CD1c-positive myeloid dendritic cell (primary cell): ENCODE measurements around the gene TOR1AIP2.

Experiments used
- DNase-seq: peaks from one replicate; pipeline ENCODE4 v3.0.0-alpha.2; 2016; ENCODE audit errors: extremely low spot score

The TOR1AIP2 gene

DNA sequence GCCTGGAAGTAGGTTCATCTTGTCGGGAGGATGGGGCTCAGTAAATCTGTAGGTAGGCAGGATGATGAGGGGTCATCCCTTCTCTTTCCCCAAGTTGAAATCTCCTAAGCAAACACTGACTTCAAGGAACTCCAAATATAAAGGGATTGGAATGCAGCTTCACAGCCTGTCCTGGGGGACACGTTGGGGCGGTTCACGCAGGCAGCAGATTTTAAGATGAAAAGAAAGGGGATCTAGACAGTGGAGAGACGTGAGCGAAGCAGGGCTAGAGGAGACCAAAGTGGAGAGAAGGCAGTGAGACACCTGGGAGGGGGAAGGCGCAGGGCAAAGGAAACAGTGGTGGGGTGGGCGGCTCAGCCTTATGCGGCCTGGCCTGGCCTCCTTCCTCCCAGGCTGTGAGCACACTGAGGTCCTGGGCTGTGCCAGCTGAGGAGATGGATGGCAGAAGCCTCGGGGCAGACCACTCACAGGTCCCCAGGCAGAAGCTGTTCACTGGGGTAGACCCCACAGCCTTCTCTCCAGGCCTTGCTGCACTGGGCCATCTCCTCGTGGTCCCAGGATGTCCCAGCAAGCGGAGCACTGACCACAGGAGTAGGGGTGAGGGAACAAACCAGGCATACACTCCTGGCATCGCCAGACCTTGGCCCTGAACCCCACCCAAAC is 51.7 kb downstream of the TOR1AIP2 start:
- no peak for DNase-seq

DNA sequence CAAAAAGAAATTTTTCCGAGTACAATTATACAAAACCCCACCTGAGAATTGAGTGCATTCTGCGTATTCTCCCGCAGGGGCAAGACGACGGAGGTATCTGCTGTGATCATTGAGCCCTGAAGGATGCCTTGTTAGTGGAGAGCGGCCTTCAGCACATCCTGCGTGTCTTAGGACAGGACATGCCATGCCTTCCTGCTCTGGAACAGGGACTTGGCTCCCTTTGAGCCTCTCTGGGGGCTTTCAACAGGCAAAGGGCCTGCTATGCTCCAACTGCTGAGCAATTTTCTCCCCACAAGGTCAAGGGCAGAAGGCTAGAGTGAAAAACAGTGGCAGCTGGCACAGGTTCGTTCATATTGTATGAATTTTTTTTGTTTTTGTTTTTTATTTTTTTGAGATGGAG is 52.4 kb downstream of the TOR1AIP2 start:
- DNase-seq: no peak

DNA sequence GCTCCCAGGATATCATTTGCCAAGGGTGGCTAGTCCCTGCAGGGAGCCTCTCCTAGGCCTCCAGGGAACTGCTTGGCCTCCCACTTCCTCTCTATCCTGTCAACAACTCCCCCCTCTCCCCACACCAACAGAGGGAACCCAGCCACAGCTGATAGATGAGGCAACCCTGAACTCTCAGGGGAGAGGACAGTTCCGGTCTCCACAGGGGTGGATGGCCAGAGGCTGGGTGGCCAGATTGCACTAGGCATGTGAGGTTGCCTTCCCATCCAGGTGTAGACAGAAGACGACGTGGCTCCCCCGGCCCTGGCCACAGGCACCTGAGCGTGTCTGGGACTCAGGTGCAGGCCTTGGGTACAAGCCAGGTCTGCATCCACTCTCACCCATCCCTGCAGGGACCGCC is 53.3 kb downstream of the TOR1AIP2 start:
- peak; percentile 2 for DNase-seq

DNA sequence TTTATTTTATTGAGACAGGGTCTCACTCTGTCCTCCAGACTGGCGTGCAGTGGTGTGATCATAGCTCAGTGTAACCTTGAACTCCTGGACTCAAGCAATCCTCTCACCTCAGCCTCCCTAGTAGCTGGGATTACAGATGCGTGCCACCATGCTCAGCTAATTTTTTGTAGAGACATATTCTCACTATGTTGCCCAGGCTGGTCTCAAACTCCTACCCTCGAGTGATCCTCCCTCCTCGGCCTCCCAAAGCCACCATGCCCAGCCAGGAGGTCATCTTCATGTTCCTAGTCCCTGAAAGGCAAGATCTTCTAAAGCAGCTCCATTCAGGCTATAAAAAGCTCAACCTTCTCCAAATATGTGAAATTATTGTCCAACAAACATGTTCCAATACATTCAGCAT is 53.9 kb downstream of the TOR1AIP2 start:
- DNase-seq: no peak

DNA sequence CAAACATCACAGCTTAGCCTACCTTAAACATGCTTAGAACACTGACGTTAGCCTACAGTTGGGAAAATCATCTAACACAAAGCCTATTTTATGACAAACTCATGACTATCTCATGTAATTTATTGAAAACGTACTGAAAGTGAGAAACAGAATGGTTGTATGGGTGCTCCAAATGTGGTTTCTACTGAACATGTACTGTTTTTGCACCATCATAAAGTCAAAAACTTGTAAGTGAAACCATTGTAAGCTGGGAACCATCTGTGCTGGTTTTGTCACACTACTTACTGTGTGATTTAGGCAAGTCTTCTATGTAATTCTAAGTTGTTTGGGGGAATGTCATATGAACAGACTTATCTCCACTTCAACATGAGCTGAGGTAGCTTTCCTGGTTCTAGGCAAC is 55.5 kb downstream of the TOR1AIP2 start:
- DNase-seq: no peak

DNA sequence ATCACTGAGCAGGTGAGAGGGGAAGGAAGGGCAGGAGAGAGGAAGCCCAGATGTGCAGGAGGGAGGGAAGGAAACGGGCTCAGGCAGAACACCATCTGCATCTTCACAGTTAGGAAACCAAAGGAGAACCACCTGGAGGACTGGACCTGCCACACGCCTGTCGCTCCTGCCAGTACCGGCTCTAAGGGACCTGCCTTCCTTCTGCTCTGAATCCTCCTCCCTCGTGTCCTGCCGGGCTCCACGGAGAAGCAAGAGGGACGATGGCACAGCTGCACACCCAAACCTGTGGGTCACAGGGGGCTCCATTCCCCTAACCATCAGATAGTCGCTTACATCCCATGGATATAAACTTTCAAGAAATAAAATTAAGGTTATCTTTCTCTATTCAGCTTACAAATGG is 56.1 kb downstream of the TOR1AIP2 start:
- no peak for DNase-seq

DNA sequence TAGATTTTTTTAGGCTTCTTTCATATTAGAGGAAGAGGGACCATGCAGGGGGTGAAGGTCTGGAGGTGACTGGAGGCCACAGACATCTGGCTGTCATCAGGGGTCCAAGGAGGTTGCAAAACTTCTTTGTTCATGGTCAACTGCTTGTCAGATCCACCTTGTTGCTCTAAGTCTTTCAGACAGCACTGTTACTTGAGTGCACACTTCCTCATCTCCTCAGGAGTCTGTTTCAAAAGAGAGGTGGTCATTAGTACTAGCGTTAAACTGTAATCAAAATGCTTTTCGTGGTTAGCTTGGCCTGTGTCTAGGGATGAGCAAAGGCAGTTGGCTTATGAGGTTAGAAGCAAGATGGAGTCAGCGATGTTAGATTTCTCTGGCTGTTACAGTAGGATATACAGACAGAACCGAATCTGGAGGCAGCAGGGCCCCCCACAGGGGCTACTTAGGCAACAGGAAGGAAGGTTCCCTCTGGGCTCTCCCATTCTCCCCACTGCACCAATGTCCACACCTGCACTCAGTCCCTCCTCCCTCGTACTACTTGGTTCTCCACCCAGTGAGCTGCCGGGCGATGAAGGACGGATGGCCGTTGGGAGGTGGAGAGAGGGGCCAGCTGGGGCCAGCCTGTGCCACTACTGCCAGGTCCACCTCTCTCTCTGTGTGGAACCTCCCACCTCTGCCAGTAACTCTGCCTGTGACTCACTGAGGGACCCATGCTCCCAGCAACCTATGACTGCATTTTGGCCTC is 57.2 kb downstream of the TOR1AIP2 start:
- no peak for DNase-seq

DNA sequence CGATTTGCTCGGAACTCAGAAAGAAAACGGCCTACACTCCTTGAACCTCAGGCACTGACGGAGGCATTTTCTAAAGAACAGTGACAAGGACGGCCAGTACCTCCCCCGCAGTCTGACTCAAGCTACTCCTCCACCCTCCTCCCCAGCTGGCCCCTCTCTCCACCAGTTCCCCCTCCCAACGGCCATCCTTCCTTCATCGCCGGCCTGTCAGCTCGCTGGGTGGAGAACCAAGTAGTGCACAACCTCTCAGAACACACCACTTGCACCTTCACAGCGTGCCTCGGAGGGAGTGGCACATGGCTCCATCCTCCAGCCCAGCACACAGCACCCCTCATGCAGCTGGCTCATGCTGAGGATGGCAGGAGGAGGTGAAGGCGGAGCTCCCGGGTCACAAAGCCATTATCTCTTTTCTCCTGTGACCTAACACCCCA is 58.8 kb downstream of the TOR1AIP2 start:
- no peak for DNase-seq

DNA sequence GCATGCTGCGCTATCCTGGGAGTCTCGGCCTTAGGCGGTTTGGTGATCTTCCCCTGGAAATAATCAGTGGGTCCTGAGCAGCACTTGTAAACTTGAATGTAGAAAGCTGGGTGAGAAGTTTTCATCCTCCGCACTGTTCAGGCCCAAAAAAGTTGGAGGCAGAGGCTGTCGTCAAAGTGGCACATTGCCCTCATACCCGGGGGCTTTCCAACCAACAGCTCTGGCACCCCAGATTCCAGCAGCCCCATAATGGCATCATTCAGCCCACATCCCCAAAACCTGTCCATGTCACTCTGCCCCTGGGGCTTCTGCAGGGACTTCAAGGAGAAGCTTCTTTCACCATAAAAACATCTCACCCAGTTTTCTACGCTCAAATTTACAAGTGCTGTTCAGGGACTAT is 59.3 kb downstream of the TOR1AIP2 start:
- DNase-seq: no peak

DNA sequence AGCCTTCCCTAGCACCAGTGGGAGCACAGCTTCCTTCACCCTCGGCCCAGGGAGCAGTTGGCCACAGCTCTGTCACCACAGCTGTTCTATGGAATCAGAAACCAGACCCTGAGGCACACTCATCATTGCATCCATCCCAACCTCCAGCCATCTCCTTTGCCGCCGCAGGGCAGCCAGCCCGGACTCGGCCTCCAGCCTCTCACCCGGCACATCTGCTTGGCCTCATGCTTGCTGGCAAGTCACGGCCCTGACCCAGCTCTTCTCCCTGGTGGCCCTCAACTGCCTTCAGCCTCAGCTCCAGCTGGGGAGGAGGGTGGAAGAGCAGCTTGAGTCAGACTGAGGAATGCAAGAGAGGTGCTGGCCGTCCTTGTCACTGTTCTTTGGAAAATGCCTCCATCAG is 59.8 kb downstream of the TOR1AIP2 start:
- no peak for DNase-seq

DNA sequence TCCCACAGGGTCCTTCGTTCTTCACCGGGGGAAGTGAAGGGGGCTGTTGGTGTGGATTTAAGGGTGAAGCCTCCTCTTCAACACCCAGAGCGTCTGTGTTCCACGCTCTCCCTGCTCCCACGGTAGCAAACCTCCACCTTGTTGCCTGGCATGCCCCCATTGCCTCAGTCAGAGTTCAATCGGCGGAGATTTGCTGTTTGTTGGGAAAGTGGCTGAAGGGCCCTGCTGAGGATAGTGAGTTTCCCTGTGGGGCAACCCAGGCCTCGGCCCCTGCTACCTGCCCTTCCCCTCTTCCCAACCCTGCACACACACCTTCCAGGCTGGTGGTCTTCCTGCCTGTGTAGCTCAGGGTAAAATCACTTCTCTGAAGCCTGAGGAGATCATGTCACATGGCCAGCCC is 60.5 kb downstream of the TOR1AIP2 start:
- no peak for DNase-seq

DNA sequence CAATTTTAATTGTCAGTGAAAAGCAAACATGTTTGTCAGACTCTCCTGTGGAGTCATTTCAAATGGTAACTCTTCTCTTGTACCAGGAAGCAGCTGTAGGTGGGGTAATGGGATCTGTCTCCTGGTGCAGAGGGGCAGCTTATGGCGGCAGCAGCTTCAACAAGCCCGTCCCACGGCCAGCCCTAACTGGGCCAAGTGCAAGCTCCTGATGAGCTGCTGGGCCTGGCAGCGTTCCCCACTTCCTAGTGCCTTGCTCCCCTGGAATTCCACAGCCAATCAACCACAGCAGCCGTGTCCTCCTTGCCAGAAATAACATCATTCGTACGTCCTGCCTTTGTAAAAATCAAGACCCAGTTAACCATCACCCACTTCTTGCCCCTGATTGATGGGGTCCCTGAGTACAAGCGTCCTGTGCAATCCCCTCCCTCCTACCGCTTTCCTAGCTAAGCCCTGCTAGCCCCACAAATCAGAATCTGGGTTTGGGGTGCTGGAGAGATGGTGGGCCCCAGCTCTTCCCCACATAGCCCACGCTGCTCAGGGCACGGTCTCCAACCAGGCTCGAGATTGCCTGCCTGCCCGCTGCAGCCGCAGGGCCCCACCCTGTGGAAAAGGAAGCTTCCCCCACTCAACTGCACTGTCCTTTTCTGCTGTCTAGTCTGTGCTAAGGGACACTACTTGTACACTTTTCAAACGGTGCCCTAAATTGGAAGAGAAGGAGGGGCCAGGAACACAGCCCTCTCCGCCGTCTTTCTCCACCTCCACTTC is 61.2 kb downstream of the TOR1AIP2 start:
- DNase-seq: no peak

DNA sequence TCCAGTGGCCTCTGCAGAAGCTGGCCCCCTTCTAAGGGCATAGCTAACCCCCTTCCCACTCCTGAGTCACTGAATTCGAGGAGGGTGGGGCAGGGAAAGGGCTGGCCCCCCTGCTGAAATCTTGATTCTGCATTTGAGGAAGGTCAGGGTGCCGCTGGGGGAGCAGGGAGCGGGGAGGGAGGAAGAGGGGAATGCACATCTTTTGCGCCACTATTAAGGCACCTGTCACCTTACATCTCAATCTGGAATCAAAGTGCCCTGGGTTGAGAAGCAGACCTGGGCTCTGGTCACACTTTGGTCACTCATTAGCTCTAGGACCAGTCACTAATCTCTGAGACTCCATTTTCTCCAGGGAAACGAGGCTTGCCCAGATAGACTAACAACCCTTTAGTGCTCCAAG is 62.0 kb downstream of the TOR1AIP2 start:
- DNase-seq: no peak

DNA sequence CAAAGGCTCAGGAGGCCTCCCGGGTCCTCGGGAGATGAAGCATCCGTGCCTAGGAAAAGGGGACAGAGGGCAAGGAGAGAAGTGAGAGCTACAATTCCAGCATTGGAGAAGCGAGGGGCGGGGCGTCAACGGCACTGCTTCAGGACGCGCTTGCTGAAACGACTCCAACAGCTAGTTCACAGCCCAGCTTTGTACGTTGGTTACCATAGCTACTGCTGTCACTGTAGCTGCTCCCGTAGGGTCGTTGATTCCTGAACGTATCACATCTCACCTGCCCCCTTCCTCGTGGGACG is 63.1 kb downstream of the TOR1AIP2 start:
- DNase-seq: no peak

DNA sequence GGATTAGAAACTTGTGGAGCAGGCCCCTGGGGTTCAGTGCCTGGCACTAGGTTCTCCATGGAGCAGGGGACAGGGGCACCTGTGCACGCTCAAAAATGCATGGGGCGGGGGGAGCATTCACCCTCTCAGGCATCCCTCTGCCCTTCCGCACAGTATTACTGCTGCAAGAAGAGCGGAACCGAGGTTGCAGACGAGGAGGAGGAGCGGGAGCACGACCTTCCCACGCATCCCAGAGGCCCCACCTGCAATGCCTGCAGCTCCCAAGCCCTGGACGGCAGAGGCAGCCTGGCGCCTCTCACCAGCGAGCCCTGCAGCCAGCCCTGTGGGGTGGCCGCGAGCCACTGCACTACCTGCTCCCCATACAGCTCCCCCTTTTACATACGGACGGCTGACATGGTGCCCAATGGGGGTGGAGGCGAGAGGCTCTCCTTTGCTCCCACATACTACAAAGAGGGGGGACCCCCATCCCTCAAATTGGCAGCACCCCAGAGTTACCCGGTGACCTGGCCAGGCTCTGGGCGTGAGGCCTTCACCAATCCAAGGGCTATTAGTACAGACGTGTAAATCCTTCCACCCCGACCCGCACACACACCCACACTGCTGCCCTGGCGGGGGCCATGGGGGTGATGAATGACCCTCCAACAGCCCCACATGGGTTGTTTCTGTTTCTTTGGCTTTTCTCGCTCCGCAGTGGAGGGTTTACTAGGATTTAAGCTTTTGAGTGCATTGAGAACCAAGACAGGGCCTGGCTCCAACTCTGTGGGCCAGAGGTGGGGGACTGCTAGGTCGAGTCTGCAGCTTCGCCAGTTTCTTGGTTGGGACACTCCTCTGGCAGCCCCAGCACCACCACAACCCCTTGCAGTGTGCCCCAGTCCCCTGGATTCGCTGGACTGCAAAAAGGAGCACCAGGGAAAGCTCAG is 63.7 kb downstream of the TOR1AIP2 start:
- no peak for DNase-seq

DNA sequence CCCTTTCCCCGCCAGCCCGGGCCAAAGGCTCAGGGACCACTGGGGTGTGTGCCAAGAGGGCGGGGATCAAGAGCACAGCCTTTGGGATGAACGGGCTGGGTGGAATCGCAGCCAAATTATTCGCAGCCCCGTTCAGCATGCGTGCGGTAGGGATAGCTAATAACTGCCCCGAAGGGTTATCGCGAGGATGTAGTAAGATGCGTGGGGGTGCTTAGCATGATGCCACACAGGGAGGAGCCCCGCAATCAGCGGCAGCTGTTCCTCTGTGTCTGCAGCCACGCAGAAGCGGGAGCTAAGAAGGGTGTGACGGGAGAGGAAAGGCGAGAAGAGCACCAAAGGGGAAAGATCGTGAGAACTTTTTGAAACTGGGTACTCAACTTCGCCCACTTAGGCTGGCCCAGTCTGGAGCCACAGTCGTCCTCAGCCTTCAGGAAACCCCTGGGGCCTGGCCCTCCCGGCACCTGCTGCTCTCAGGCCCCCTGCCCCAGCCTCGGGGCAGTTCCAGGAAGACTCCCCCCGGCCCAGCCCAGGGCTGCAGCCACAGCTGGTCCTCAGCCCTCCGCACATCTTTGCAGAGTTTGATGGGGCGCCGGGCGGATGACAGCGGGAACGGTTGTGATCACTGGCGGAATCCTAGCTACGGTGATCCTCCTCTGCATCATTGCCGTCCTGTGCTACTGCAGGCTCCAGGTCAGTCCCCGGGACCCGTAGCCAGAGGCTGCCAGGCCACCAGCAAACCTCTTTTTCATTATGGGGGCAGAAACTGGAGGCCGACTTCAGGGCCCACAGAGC is 64.9 kb downstream of the TOR1AIP2 start:
- DNase-seq: no peak

DNA sequence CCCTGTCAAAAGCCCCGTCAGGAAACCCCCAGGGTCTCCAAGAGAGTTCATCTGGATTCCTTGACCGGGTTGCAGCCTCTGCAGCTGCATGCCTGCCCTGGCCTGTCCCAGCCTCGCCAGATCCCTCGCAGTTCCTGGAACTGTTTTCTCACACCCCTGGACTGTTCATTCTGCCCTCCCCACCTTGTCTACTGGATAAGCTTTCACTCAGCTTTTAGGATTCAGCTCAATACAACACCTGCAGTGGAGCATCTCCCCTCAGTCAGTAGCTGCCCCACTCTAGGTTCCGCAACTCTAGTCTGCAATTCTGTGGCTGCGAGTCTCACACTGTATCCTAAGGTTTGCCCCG is 67.3 kb downstream of the TOR1AIP2 start:
- no peak for DNase-seq

DNA sequence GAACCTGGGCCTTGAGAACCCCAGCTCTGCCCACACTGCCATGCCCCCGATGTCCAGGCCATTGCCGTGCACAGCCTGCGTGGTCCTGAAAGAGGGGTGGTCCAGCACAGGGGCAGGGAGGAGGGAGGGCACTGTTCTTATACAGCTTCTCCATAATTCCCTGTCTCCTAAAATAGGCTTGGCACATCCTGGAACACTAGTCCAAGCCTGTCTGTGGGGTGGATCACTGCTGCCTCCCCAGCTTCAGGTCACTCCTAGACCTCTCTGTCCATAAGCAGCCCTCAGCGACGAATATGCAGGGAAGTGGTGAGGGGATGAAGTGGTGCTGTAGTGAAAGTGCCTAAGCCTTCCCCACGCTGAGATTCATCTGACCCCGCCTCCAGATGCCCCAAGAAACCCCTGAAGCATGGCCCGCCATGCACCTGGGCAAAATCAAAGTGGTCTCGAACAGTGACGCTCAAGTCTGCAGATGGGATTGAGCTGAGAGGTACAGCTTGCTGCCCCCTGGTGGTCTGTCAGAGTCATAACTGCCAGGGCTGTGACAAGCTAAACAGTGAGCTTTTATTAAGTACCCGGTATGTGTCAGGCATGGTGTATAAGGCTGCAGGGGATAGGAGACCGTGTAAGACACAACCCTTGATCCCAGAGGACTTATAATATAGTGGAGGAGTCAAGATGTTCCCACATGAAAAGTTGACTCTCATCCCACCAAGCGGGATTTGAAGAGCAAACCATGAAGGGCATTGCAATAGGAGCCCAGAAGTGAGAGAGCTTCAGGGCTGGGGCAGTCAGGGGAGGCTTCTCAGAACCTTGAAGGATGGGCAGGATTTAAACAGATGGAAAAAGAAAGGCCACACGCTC is 67.9 kb downstream of the TOR1AIP2 start:
- DNase-seq: peak; percentile 76

DNA sequence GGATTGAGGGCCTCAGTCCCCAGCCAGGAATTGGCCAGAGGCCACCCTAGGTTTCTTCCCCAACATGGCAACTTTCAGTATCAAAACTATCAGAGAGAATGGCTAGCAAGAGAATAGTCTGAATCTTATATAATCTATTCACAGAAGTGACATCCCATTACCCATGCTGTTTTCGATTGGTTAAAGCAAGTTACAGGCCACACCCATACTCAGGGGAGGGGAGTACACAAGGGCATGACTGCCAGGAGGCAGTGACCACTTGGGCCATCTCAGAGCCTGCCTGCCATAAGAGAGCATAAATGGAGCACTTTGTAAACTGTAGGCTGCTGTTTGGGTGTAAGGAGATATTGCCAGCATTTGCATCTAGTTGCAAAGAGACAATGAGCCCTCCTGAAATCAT is 69.1 kb downstream of the TOR1AIP2 start:
- no peak for DNase-seq
